ENCODE results near the gene ZNF24. TPM values are rescaled to one million over a fixed set of nuclear protein-coding genes. Genes with fewer than 3 reads are reported as not detected.
A peak's percentile ranks its signal among the peaks of the same experiment; 100 is the strongest.

The ZNF24 gene
- total and polyA plus RNA-seq, 10 of the 15 experiments (the other 5 are each of a cell fraction or from before 2014, with no cell fraction given), result 13.6 to 41.7 (median 28.3) TPM

GRCh38 chr18:35386600-35387100 is 42.4 kb upstream of the ZNF24 start:
- ATAC-seq, result peak; percentile 90
- H3K9ac ChIP-seq (ENCODE audit: control insufficient read depth, insufficient read depth, low read length), result no peak overlapping the region
- no peak overlapping the region for H3K4me3 ChIP-seq

More at GRCh38 chr18:35386600-35387100, 42.4 kb upstream of the ZNF24 start:
- TF ChIP-seq TAF1 (IDR thresholded peaks at IDR 0.05; ENCODE audit: borderline replicate concordance, low read depth, low read length) (no peak), RUNX3 (IDR thresholded peaks at IDR 0.05; ENCODE audit: low read length) (0 out of 2 replicates have a peak, but pooled peaks have one; percentile 3), RAD21 (IDR thresholded peaks at IDR 0.05; ENCODE audit: insufficient read depth, low read depth, low read length) (peak; percentile 85), CREM (IDR thresholded peaks at IDR 0.05; ENCODE audit: low read depth) (no peak), CHD1 (IDR thresholded peaks at IDR 0.05; ENCODE audit: low read depth, low read length) (no peak), NR2C1 (IDR thresholded peaks at IDR 0.05) (no peak), SMC3 (IDR thresholded peaks at IDR 0.05; ENCODE audit: borderline replicate concordance, low read length) (peak; percentile 80; the same call in 1 of the 2 replicates), RB1 (IDR thresholded peaks at IDR 0.05; ENCODE audit: borderline replicate concordance) (0 out of 2 replicates have a peak, but pooled peaks have one; percentile 19), IRF4 (IDR thresholded peaks at IDR 0.05; ENCODE audit: low read depth, low read length) (0 out of 2 replicates have a peak, but pooled peaks have one; percentile 16), CTCF (IDR thresholded peaks at IDR 0.05 in 2 of 3, conservative IDR thresholded peaks at IDR 0.05 in 1 of 3; ENCODE audit: control insufficient read depth in 2 of 3, extremely low read depth in 1 of 3, insufficient read depth in 1 of 3, low read depth in 3 of 3, low read length in 3 of 3) (peak; percentile 88 to 92 (median 89); a peak in 5 of 6 replicates), ATF7 (IDR thresholded peaks at IDR 0.05; ENCODE audit: low read depth) (no peak)
- TF ChIP-seq, protein P1, sequence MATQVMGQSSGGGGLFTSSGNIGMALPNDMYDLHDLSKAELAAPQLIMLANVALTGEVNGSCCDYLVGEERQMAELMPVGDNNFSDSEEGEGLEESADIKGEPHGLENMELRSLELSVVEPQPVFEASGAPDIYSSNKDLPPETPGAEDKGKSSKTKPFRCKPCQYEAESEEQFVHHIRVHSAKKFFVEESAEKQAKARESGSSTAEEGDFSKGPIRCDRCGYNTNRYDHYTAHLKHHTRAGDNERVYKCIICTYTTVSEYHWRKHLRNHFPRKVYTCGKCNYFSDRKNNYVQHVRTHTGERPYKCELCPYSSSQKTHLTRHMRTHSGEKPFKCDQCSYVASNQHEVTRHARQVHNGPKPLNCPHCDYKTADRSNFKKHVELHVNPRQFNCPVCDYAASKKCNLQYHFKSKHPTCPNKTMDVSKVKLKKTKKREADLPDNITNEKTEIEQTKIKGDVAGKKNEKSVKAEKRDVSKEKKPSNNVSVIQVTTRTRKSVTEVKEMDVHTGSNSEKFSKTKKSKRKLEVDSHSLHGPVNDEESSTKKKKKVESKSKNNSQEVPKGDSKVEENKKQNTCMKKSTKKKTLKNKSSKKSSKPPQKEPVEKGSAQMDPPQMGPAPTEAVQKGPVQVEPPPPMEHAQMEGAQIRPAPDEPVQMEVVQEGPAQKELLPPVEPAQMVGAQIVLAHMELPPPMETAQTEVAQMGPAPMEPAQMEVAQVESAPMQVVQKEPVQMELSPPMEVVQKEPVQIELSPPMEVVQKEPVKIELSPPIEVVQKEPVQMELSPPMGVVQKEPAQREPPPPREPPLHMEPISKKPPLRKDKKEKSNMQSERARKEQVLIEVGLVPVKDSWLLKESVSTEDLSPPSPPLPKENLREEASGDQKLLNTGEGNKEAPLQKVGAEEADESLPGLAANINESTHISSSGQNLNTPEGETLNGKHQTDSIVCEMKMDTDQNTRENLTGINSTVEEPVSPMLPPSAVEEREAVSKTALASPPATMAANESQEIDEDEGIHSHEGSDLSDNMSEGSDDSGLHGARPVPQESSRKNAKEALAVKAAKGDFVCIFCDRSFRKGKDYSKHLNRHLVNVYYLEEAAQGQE (IDR thresholded peaks at IDR 0.05; ENCODE audit: low read depth, low read length), result no peak
- in situ Hi-C loops (cut with MboI) (loop anchor here (10.0 kb wide), 1 partner anchor 898 kb away; no protein-coding TSS in a partner anchor), intact Hi-C loops (cut with micrococcal nuclease; ENCODE audit: unreplicated experiment) (loop anchor here (1.0 to 5.0 kb wide), 2 partner anchors 155 to 566 kb away; no protein-coding TSS in a partner anchor)
- ChIA-PET POLR2A (interaction anchor here (1.4 kb wide), 1 partner anchor 146 kb away, joined by 3 read pairs; the partner anchor contains the start of gene ZNF397), CTCF (interaction anchor here (0.6 to 5.2 kb wide), 48 partner anchors 8 to 897 kb away, joined by 3 to 35 read pairs (median 4); no protein-coding TSS in a partner anchor), SMC1A (ENCODE audit: uncharacterized antibody, unreplicated experiment) (interaction anchor here (0.6 to 5.7 kb wide), 31 partner anchors 8 to 898 kb away, joined by 3 to 38 read pairs (median 3); no protein-coding TSS in a partner anchor), RAD21 (ENCODE audit: unreplicated experiment) (interaction anchor here (0.6 to 2.0 kb wide), 26 partner anchors 11 to 898 kb away, joined by 3 to 14 read pairs (median 4); partner anchors contain the start of genes INO80C and RMP24)
- Histone ChIP-seq H3K79me2 (ENCODE audit: control insufficient read depth, insufficient read depth, low read length) (no peaks in the 10 kb centered on the region), H2AFZ (ENCODE audit: control insufficient read depth, low read depth, low read length) (no peak overlapping the region; the same call in 1 of the 2 replicates), H3K4me2 (ENCODE audit: control insufficient read depth, insufficient read depth) (no peak overlapping the region), H4K20me1 (ENCODE audit: control insufficient read depth, insufficient read depth) (no peaks in the 10 kb centered on the region), H3K9me3 (replicated peaks; ENCODE audit: control insufficient read depth, insufficient read depth, low read length) (no peaks in the 10 kb centered on the region), H3K27me3 (replicated peaks in 1 of 2; ENCODE audit: control insufficient read depth in 2 of 2, insufficient read depth in 2 of 2, low read length in 1 of 2) (0 out of 4 replicates have a peak, but pooled peaks cover 0 to 3% of the 10 kb centered on the region in 2 experiments), H3K36me3 (ENCODE audit: control insufficient read depth in 2 of 2, insufficient read depth in 2 of 2, low read length in 1 of 2) (no peaks in the 10 kb centered on the region), H3K27ac (ENCODE audit: control insufficient read depth, insufficient read depth) (no peak overlapping the region), H3K4me1 (ENCODE audit: control insufficient read depth, insufficient read depth, low read length) (no peaks in the 10 kb centered on the region)
- WGBS (ENCODE audit: insufficient coverage, insufficient replicate concordance, low lambda C conversion rate, missing lambda C conversion rate), result 7% methylated on average over 7 of the region's 7 CpGs
- DNase-seq (ENCODE audit: low read depth, low spot score), result no peak
- peak; percentile 23 for FAIRE-seq
- BruUV-seq (replicated peaks), result no TSS peak
